WTC11 (cell line): ENCODE results near the gene MAPRE2.

Experiments
- CTCF ChIP-seq: fragments of 200-600 bp; IDR thresholded peaks from 2 replicates; pipeline ENCODE4 v1.8.0; 2022; ENCODE audit warnings: antibody characterized with exemption
- E2F4 ChIP-seq: sonication (generic); formaldehyde crosslinking; IDR thresholded peaks from 2 replicates; pipeline ENCODE4 v1.8.1; 2022; ENCODE audit warnings: low read depth, mild to moderate bottlenecking, moderate library complexity, missing genetic modification reagents, borderline replicate concordance
- ESRRA ChIP-seq: sonication (generic); formaldehyde crosslinking; IDR thresholded peaks from 2 replicates; pipeline ENCODE4 v1.8.1; 2022; ENCODE audit warnings: mild to moderate bottlenecking, missing genetic modification reagents, borderline replicate concordance
- FOXJ3 ChIP-seq: sonication (generic); formaldehyde crosslinking; IDR thresholded peaks from 2 replicates; pipeline ENCODE4 v1.9.0; 2021; ENCODE audit warnings: missing genetic modification reagents, mild to moderate bottlenecking, borderline replicate concordance
- NR2C2 ChIP-seq: sonication (generic); formaldehyde crosslinking; IDR thresholded peaks from 2 replicates; pipeline ENCODE4 v1.8.0; 2022; ENCODE audit warnings: mild to moderate bottlenecking, missing genetic modification reagents
- SMAD4 ChIP-seq: sonication (generic); formaldehyde crosslinking; IDR thresholded peaks from 2 replicates; pipeline ENCODE4 v1.8.0; 2022; ENCODE audit warnings: mild to moderate bottlenecking, missing genetic modification reagents
- TCF7 ChIP-seq: sonication (generic); formaldehyde crosslinking; IDR thresholded peaks from 2 replicates; pipeline ENCODE4 v1.8.0; 2022; ENCODE audit warnings: mild to moderate bottlenecking, low read depth, missing genetic modification reagents, moderate library complexity
- TEAD4 ChIP-seq: sonication (generic); formaldehyde crosslinking; IDR thresholded peaks from 2 replicates; pipeline ENCODE4 v1.8.0; 2022; ENCODE audit warnings: mild to moderate bottlenecking, missing genetic modification reagents
- ZNF138 ChIP-seq: sonication (generic); formaldehyde crosslinking; conservative IDR thresholded peaks from 2 replicates; pipeline ENCODE4 v1.8.1; 2022; ENCODE audit warnings: mild to moderate bottlenecking, moderate library complexity, missing genetic modification reagents
- ZNF263 ChIP-seq: sonication (generic); formaldehyde crosslinking; IDR thresholded peaks from 2 replicates; pipeline ENCODE4 v1.8.1; 2022; ENCODE audit warnings: low read depth, mild to moderate bottlenecking, moderate library complexity, missing genetic modification reagents
- TF ChIP-seq, protein P1 (sequence below): sonication (generic); formaldehyde crosslinking; IDR thresholded peaks from 2 replicates; pipeline ENCODE4 v1.8.1; 2022; ENCODE audit warnings: low read depth, missing genetic modification reagents, borderline replicate concordance
- TF ChIP-seq, protein P2 (sequence below): sonication (generic); formaldehyde crosslinking; IDR thresholded peaks from 2 replicates; pipeline ENCODE4 v1.8.1; 2022; ENCODE audit warnings: mild to moderate bottlenecking, moderate library complexity, missing genetic modification reagents

DNA sequence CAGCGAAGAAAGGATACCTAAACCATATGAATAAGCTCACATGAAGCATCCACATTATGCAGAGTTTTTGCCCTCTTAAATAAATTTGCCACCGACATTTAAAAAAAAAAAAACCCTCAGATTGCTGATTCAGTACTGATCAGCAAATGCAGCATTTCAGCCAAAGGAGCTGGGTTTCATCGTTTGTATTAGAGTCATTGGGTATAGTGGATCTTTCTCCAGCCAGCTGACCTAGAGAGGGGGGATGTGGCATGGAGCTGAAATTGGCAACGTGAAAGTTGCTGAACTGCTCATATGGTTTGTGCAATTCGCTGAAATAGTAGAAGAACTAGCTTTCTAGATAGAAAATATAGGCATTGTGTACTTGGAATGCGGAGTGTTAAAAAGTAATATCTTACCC is 126.1 kb downstream of the MAPRE2 start:
- no peak for TF ChIP-seq ESRRA (CRISPR knock-in tag)
- no peak for TF ChIP-seq CTCF
- TF ChIP-seq ZNF263 (CRISPR knock-in tag) = no peak
- TF ChIP-seq, protein P1, sequence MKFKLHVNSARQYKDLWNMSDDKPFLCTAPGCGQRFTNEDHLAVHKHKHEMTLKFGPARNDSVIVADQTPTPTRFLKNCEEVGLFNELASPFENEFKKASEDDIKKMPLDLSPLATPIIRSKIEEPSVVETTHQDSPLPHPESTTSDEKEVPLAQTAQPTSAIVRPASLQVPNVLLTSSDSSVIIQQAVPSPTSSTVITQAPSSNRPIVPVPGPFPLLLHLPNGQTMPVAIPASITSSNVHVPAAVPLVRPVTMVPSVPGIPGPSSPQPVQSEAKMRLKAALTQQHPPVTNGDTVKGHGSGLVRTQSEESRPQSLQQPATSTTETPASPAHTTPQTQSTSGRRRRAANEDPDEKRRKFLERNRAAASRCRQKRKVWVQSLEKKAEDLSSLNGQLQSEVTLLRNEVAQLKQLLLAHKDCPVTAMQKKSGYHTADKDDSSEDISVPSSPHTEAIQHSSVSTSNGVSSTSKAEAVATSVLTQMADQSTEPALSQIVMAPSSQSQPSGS (CRISPR knock-in tag) = no peak
- TF ChIP-seq SMAD4 (CRISPR knock-in tag) = no peak
- no peak for TF ChIP-seq FOXJ3 (CRISPR knock-in tag)
- no peak for TF ChIP-seq E2F4 (CRISPR knock-in tag)
- no peak for TF ChIP-seq TCF7 (CRISPR knock-in tag)
- TF ChIP-seq, protein P2, sequence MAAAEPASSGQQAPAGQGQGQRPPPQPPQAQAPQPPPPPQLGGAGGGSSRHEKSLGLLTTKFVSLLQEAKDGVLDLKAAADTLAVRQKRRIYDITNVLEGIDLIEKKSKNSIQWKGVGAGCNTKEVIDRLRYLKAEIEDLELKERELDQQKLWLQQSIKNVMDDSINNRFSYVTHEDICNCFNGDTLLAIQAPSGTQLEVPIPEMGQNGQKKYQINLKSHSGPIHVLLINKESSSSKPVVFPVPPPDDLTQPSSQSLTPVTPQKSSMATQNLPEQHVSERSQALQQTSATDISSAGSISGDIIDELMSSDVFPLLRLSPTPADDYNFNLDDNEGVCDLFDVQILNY = no peak
- no peak for TF ChIP-seq NR2C2 (CRISPR knock-in tag)
- no peak for TF ChIP-seq ZNF138 (CRISPR knock-in tag)
- TF ChIP-seq TEAD4 (CRISPR knock-in tag) = no peak
